HG03354 (cell line): ENCODE measurements around the gene DNAJB1.
"Not testable (repeated sequence)": the region's sequence is repeated elsewhere in the genome, so short reads cannot be mapped to it uniquely, and the experiment has no call there.

Experiments
- ATAC-seq: cut with Tn5 transposase; IDR thresholded peaks from one replicate; pipeline ENCODE4 v1.9.1; 2021; ENCODE audit warnings: mild to moderate bottlenecking; ENCODE audit not compliant: unreplicated experiment, poor library complexity, severe bottlenecking

DNAJB1 gene

GRCh38 chr19:14517840-14518505, at the start of gene DNAJB1:
TSS of gene DNAJB1 (minus strand) at chr19:14518397. CDS start at chr19:14518349, 48 bp downstream.
- peak; percentile 61 for ATAC-seq

- ATAC-seq = no peak
Observed at GRCh38 chr19:14567079-14567478, 48.9 kb upstream of the DNAJB1 start.

GRCh38 chr19:14566712-14567077, 48.5 kb upstream of the DNAJB1 start:
- ATAC-seq = no peak

- ATAC-seq = no peak
Observed at GRCh38 chr19:14565765-14566711, 47.8 kb upstream of the DNAJB1 start.

GRCh38 chr19:14565298-14565679, 47.1 kb upstream of the DNAJB1 start:
- no peak for ATAC-seq

- not testable (repeated sequence) for ATAC-seq
Observed at GRCh38 chr19:14564652-14565297, 46.6 kb upstream of the DNAJB1 start.

- no peak for ATAC-seq
Observed at GRCh38 chr19:14563989-14564651, 45.9 kb upstream of the DNAJB1 start.

- ATAC-seq = no peak
Observed at GRCh38 chr19:14563590-14563926, 45.4 kb upstream of the DNAJB1 start.

GRCh38 chr19:14562660-14563589, 44.7 kb upstream of the DNAJB1 start:
- ATAC-seq = no peak

GRCh38 chr19:14561847-14562351, 43.7 kb upstream of the DNAJB1 start:
- no peak for ATAC-seq

- no peak for ATAC-seq
Observed at GRCh38 chr19:14561249-14561648, 43.1 kb upstream of the DNAJB1 start.

- no peak for ATAC-seq
Observed at GRCh38 chr19:14560776-14561108, 42.5 kb upstream of the DNAJB1 start.

GRCh38 chr19:14559916-14560775, 41.9 kb upstream of the DNAJB1 start:
- ATAC-seq = no peak

- ATAC-seq = no peak
Observed at GRCh38 chr19:14558370-14559066, 40.3 kb upstream of the DNAJB1 start.

- no peak for ATAC-seq
Observed at GRCh38 chr19:14556662-14557188, 38.5 kb upstream of the DNAJB1 start.

GRCh38 chr19:14555918-14556661, 37.9 kb upstream of the DNAJB1 start:
- ATAC-seq = no peak

- no peak for ATAC-seq
Observed at GRCh38 chr19:14554382-14554812, 36.2 kb upstream of the DNAJB1 start.
